WI38 (cell line): ENCODE measurements around the gene IL4R.

Experiments used
- H3K4me3 ChIP-seq: 2 replicates; pipeline ENCODE4 v1.5.1; 2011; ENCODE audit warnings: low read depth, mild to moderate bottlenecking, control low read depth, low read length
- CTCF ChIP-seq: IDR thresholded peaks from 2 replicates; pipeline ENCODE4 v1.5.1; 2012; ENCODE audit warnings: low read depth, mild to moderate bottlenecking, control low read depth, low read length

Gene IL4R

GRCh38 chr16:27361987-27362386, 48.2 kb downstream of the IL4R start:
- TF ChIP-seq CTCF = no peak
- no peak overlapping the region for H3K4me3 ChIP-seq

- no peak overlapping the region for H3K4me3 ChIP-seq
- no peak for TF ChIP-seq CTCF
Measured at GRCh38 chr16:27362570-27363245, 48.9 kb downstream of the IL4R start.

- no peak for TF ChIP-seq CTCF
Measured at GRCh38 chr16:27363246-27363632, 49.5 kb downstream of the IL4R start.

GRCh38 chr16:27363797-27364196, 50.0 kb downstream of the IL4R start:
- H3K4me3 ChIP-seq = no peak overlapping the region
- TF ChIP-seq CTCF = no peak

More at GRCh38 chr16:27363246-27363632, 49.5 kb downstream of the IL4R start:
- no peak overlapping the region for H3K4me3 ChIP-seq

- no peak overlapping the region for H3K4me3 ChIP-seq
- no peak for TF ChIP-seq CTCF
Measured at GRCh38 chr16:27364493-27365141, 50.8 kb downstream of the IL4R start.

- no peak for TF ChIP-seq CTCF
Measured at GRCh38 chr16:27365142-27366089, 51.6 kb downstream of the IL4R start.

More at GRCh38 chr16:27365142-27366089, 51.6 kb downstream of the IL4R start:
- no peak overlapping the region for H3K4me3 ChIP-seq
